ENCODE data around the gene MKNK2. TPM values are rescaled to one million over a fixed set of nuclear protein-coding genes. Genes with fewer than 3 reads are reported as not detected.
A peak's percentile ranks its signal among the peaks of the same experiment; 100 is the strongest.
"Not testable (repeated sequence)": the region's sequence is repeated elsewhere in the genome, so short reads cannot be mapped to it uniquely, and the experiment has no call there.

The MKNK2 gene
- total RNA-seq, 1 experiment from 2014 or later, result 96.8 TPM

DNA sequence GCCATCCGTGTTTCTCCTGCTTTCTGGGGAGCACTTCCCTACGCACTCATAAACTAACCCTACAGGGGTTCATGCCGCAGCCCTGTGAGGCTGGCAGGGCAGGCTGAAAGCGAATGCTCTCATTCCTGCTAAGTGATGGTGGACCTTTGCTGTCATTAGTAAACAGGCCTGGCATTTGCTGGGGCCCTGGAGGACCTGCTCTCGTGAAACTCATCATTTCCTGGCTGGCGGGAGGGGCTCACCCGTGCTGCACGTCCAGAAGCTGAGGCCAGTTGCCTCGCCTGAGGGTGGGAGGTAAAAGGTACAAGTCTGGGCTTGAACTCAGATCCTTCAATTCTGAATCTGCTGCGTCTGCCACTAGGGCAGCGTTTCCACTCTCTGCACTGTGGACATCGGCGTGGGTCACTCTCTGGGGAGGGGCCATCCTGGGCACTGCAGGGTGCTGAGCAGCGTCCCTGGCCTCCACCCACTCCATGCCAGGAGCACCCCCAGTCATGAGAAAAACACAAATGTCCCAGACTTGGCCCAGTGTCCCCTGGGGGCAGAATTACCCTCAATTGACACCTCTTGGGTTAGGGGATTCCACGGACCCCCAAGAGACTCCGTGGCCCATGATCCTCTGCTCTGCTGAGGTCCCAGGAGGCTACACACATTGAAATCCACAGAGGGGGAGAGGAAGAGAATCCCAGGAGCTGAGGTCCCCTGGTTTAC is 38.1 kb upstream of the MKNK2 start:
- H3K4me1 ChIP-seq (ENCODE audit: insufficient read depth, low read length), result peaks cover 31% of the 10 kb centered on the region
- H3K9me2 ChIP-seq (replicated peaks; ENCODE audit: low read length), result no peaks in the 10 kb centered on the region
- no peaks in the 10 kb centered on the region for H4K20me1 ChIP-seq (ENCODE audit: low read length)
- ChIA-PET POLR2A (ENCODE audit: unreplicated experiment) (no interaction called here), CTCF (no interaction called here)
- H3K9me3 ChIP-seq (ENCODE audit: low read length), result no peaks in the 10 kb centered on the region
- no peaks in the 10 kb centered on the region for H3K27me3 ChIP-seq (ENCODE audit: low read length)
- H3K4me2 ChIP-seq (ENCODE audit: low read length), result peak overlapping the region; percentile 85
- intact Hi-C loops (cut with micrococcal nuclease), result no loop called here
- no peak for TF ChIP-seq EZH2 (IDR thresholded peaks at IDR 0.05; ENCODE audit: low read length, unreplicated experiment)
- no peak for TF ChIP-seq EZH2phosphoT487 (IDR thresholded peaks at IDR 0.05; ENCODE audit: borderline replicate concordance, low read length)
- TF ChIP-seq, protein P1, sequence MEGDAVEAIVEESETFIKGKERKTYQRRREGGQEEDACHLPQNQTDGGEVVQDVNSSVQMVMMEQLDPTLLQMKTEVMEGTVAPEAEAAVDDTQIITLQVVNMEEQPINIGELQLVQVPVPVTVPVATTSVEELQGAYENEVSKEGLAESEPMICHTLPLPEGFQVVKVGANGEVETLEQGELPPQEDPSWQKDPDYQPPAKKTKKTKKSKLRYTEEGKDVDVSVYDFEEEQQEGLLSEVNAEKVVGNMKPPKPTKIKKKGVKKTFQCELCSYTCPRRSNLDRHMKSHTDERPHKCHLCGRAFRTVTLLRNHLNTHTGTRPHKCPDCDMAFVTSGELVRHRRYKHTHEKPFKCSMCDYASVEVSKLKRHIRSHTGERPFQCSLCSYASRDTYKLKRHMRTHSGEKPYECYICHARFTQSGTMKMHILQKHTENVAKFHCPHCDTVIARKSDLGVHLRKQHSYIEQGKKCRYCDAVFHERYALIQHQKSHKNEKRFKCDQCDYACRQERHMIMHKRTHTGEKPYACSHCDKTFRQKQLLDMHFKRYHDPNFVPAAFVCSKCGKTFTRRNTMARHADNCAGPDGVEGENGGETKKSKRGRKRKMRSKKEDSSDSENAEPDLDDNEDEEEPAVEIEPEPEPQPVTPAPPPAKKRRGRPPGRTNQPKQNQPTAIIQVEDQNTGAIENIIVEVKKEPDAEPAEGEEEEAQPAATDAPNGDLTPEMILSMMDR (conservative IDR thresholded peaks at IDR 0.05; ENCODE audit: low read depth, low read length), result no peak
- no peaks in the 10 kb centered on the region for H3F3A ChIP-seq (ENCODE audit: low read length, unreplicated experiment)
- peak overlapping the region; percentile 84 for H3K27ac ChIP-seq (ENCODE audit: low read length)
- H2AFZ ChIP-seq (ENCODE audit: low read length), result no peak overlapping the region
- peak overlapping the region; percentile 26; the same call in 1 of the 2 replicates for H3K4me3 ChIP-seq (ENCODE audit: low read length)
- no peaks in the 10 kb centered on the region for H3K36me3 ChIP-seq (ENCODE audit: low read depth, low read length)
- peak overlapping the region; percentile 48 for H3K9ac ChIP-seq (ENCODE audit: low read length)
- peak; percentile 58 for DNase-seq
- peaks cover 24% of the 10 kb centered on the region for H3K79me2 ChIP-seq (ENCODE audit: low read length)
- peak; percentile 51 for ATAC-seq
- no TSS peak for BruUV-seq (replicated peaks)

DNA sequence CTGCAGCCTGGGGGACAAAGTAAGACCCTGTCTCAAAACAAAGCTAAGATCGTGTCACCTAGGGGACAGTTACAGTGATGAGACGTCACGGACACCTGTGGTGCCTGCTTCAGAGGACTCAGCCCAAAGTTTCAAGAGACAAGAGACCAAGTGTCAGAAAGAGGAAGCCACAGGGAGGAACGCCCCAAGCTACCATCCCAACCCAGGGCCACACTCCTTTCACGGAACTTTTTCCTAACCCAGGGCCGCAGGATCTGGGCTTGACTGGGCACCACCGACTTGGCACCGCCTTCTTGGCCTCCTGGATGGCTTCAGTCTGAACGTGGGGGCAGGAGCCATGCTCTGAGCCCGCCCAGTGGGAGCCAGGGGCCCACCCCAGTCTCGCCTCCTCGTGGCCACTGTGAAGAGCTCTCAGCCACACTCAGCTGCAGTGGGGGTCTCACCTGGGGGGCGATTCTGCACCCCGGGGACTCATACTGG is 36.6 kb upstream of the MKNK2 start:
- TF ChIP-seq EZH2phosphoT487 (IDR thresholded peaks at IDR 0.05; ENCODE audit: borderline replicate concordance, low read length), result no peak
- Histone ChIP-seq H3K9me2 (replicated peaks; ENCODE audit: low read length) (no peaks in the 10 kb centered on the region), H3K4me1 (ENCODE audit: insufficient read depth, low read length) (peaks cover 31% of the 10 kb centered on the region), H3K4me3 (ENCODE audit: low read length) (no peak overlapping the region), H3K27me3 (ENCODE audit: low read length) (no peaks in the 10 kb centered on the region), H3K79me2 (ENCODE audit: low read length) (peaks cover 12% of the 10 kb centered on the region), H3K36me3 (ENCODE audit: low read depth, low read length) (no peaks in the 10 kb centered on the region), H3K27ac (ENCODE audit: low read length) (no peak overlapping the region), H3F3A (ENCODE audit: low read length, unreplicated experiment) (no peaks in the 10 kb centered on the region), H2AFZ (ENCODE audit: low read length) (no peak overlapping the region), H4K20me1 (ENCODE audit: low read length) (no peaks in the 10 kb centered on the region), H3K9me3 (ENCODE audit: low read length) (no peaks in the 10 kb centered on the region), H3K9ac (ENCODE audit: low read length) (no peak overlapping the region), H3K4me2 (ENCODE audit: low read length) (no peak overlapping the region)
- POLR2A ChIA-PET (ENCODE audit: unreplicated experiment), result interaction anchor here (0.7 kb wide), 1 partner anchor 182 kb away, joined by 4 read pairs; no protein-coding TSS in a partner anchor
- no TSS peak for BruUV-seq (replicated peaks)
- CTCF ChIA-PET, result no interaction called here
- intact Hi-C loops (cut with micrococcal nuclease), result no loop called here
- ATAC-seq, result no peak
- DNase-seq, result no peak

DNA sequence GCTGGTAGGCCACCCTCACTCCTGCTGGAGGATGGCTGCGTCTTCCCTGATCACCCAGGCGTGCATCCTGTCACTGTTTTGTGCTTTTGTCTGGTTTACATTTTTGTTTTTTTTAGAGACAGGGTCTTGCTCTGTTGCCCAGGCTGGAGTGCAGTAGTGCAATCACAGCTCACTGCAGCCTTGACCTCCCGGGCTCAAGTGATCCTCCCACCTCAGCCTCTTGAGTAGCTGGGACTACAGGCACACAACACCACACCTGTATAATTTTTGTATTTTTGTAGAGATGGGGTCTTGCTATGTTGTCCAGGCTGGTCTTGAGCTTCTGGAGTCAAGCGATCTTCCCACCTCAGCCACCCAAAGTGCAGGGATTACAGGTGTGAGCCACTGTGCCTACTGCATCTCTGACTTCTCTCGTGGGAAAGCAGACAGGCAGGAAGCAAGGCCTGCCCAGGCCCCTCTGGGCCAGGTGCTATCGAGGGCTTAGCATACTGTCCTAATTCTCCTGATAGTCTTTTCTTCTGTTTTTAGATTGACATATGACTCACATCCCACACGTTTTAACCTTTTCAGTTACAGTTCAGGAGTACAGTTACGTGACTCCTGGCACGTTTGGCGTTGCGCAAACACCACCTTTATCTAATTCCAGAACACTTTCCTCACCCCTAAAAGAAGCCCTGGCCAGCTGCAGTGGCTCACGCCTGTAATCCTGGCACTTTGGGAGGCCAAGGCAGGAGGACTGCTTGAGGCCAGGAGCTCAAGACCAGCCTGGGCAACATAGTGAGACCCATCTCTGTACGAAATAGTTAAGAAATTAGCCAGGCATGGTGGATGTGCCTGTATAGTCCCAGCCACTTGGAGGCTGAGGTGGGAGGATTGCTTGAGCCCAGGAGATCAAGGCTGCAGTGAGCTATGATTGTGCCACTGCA is 35.9 kb upstream of the MKNK2 start:
- peaks cover 31% of the 10 kb centered on the region for H3K4me1 ChIP-seq (ENCODE audit: insufficient read depth, low read length)
- H3K4me2 ChIP-seq (ENCODE audit: low read length); H3K4me3 ChIP-seq (ENCODE audit: low read length); CTCF ChIA-PET; POLR2A ChIA-PET (ENCODE audit: unreplicated experiment); H3K9me3 ChIP-seq (ENCODE audit: low read length); H3K9ac ChIP-seq (ENCODE audit: low read length); H3K27me3 ChIP-seq (ENCODE audit: low read length); ATAC-seq; H3K36me3 ChIP-seq (ENCODE audit: low read depth, low read length); H3K27ac ChIP-seq (ENCODE audit: low read length); H3K9me2 ChIP-seq (replicated peaks; ENCODE audit: low read length); H2AFZ ChIP-seq (ENCODE audit: low read length); H4K20me1 ChIP-seq (ENCODE audit: low read length); H3F3A ChIP-seq (ENCODE audit: low read length, unreplicated experiment); BruUV-seq (replicated peaks); intact Hi-C loops (cut with micrococcal nuclease): not testable (repeated sequence)
- DNase-seq, result peak; percentile 25
- peaks cover 11% of the 10 kb centered on the region for H3K79me2 ChIP-seq (ENCODE audit: low read length)
